Measurements from ENCODE around the gene PCGF5.

PCGF5 gene

DNA sequence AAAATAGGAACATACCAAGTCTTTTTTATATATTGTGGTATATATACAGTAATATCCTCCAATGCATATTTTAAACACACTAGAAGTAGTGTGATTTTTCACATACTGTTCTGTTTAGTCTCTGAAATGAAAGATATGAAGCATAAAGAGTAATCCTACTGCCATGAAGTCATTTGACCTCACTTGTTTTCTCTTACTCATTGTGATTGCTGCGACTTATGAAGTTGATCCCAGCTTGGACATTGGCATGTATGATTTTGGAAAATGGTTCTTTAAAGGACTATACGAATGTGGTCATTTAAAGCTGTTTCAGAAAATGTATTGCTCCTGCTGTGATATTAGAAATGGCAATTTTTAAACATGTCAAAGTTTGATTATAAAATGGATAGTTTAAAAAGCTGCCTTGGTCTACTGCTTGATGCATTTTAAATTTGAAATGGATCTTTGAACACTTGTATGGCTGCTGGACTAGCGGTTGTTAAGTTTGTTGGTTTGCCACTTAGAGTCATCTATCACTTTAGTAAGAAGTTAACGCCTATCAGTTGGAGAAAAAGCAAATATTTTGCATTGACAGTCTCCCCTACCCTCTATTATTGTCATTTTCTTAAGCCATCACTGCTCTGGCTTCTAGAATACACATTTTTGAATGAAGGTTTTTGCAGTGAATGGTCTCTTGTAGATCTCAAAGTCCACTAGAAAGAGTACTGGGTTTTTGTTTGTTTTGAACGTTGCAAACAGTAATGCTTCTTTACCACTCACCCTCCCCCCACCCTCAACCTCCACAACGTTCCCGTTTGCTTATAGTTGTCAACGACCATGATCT is 881 bp upstream of the PCGF5 start:
- TF ChIP-seq CTCF (IDR thresholded peaks at IDR 0.05; ENCODE audit: control extremely low read depth, extremely low read depth, low read depth, missing control alignments), result no peak
- ChIA-PET CTCF (interaction anchor here (1.0 to 3.9 kb wide), 8 partner anchors 9 to 214 kb away, joined by 3 to 15 read pairs (median 5); no protein-coding TSS in a partner anchor), POLR2A (interaction anchor here (1.4 kb wide), 1 partner anchor 54 kb away, joined by 3 read pairs; no protein-coding TSS in a partner anchor)
- DNase-seq (ENCODE audit: extremely low spot score), result no peak

- CTCF ChIA-PET, result interaction anchor here (1.2 to 1.9 kb wide), 5 partner anchors 10 to 216 kb away, joined by 3 to 8 read pairs (median 5); no protein-coding TSS in a partner anchor
- no peak for TF ChIP-seq CTCF (IDR thresholded peaks at IDR 0.05; ENCODE audit: control extremely low read depth, extremely low read depth, low read depth, missing control alignments)
- DNase-seq (ENCODE audit: extremely low spot score), result no peak
- POLR2A ChIA-PET, result no interaction called here
Measured at GRCh38 chr10:91220954-91221675, 652 bp downstream of the PCGF5 start.

DNA sequence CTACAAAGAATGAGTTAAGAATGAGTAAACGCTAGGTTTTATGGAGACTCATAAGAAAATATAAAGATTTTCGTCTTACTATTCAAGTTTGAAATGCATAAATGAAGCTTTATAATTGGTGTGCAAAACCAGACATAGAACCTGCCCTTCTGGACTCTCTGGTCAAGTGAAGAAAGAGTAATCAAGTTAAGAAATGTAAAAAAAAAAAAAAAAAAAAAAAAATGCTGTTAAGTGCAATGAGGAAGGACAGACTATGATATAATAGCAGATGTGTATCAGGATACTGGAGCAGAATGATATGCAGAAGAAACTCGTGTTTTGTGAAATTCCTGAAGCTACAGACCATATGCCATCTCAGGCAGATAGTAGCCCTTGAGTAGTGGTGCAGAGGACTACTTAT is 5.6 kb downstream of the PCGF5 start:
- ChIA-PET POLR2A (no interaction called here), CTCF (interaction anchor here (0.7 to 4.4 kb wide), 7 partner anchors 10 to 226 kb away, joined by 3 to 26 read pairs (median 3); no protein-coding TSS in a partner anchor)
- no peak for DNase-seq (ENCODE audit: extremely low spot score)
- no peak for TF ChIP-seq CTCF (IDR thresholded peaks at IDR 0.05; ENCODE audit: control extremely low read depth, extremely low read depth, low read depth, missing control alignments)

GRCh38 chr10:91227576-91227975 is 7.1 kb downstream of the PCGF5 start:
- DNase-seq (ENCODE audit: extremely low spot score), result no peak
- CTCF ChIA-PET, result interaction anchor here (1.0 to 4.4 kb wide), 8 partner anchors 16 to 328 kb away, joined by 3 to 26 read pairs (median 4); no protein-coding TSS in a partner anchor
- TF ChIP-seq CTCF (IDR thresholded peaks at IDR 0.05; ENCODE audit: control extremely low read depth, extremely low read depth, low read depth, missing control alignments), result no peak
- POLR2A ChIA-PET, result no interaction called here

- CTCF ChIA-PET, result interaction anchor here (1.1 to 4.4 kb wide), 7 partner anchors 10 to 318 kb away, joined by 3 to 26 read pairs (median 4); no protein-coding TSS in a partner anchor
- no peak for DNase-seq (ENCODE audit: extremely low spot score)
- POLR2A ChIA-PET, result no interaction called here
- no peak for TF ChIP-seq CTCF (IDR thresholded peaks at IDR 0.05; ENCODE audit: control extremely low read depth, extremely low read depth, low read depth, missing control alignments)
Measured at GRCh38 chr10:91229683-91230082, 9.2 kb downstream of the PCGF5 start.

- DNase-seq (ENCODE audit: extremely low spot score), result no peak
- ChIA-PET CTCF (interaction anchor here (0.8 to 5.7 kb wide), 7 partner anchors 8 to 327 kb away, joined by 3 to 53 read pairs (median 4); no protein-coding TSS in a partner anchor), POLR2A (no interaction called here)
- TF ChIP-seq CTCF (IDR thresholded peaks at IDR 0.05; ENCODE audit: control extremely low read depth, extremely low read depth, low read depth, missing control alignments), result no peak
Measured at GRCh38 chr10:91238191-91238590, 17.7 kb downstream of the PCGF5 start.

All from GM10248 (cell line).